Osteocyte (in vitro differentiated cells): ENCODE data around the gene PGAM5. TPM values are rescaled to one million over a fixed set of nuclear protein-coding genes. Genes with fewer than 3 reads are reported as not detected.

Experiments used
- DNase-seq: peaks from one replicate; pipeline ENCODE4 v3.0.0; 2021; ENCODE audit warnings: mixed read lengths; ENCODE audit not compliant: unreplicated experiment; ENCODE audit errors: extremely low spot score
- H3K27ac Mint-ChIP-seq: one replicate; pipeline ENCODE4 v1.8.0; 2021; ENCODE audit warnings: mild to moderate bottlenecking, mixed read lengths; ENCODE audit not compliant: unreplicated experiment
- H3K27me3 Mint-ChIP-seq: one replicate; pipeline ENCODE4 v1.8.0; 2021; ENCODE audit warnings: mixed read lengths; ENCODE audit not compliant: unreplicated experiment
- H3K36me3 Mint-ChIP-seq: one replicate; pipeline ENCODE4 v1.8.0; 2021; ENCODE audit warnings: mixed read lengths; ENCODE audit not compliant: unreplicated experiment
- H3K4me1 Mint-ChIP-seq: one replicate; pipeline ENCODE4 v1.8.0; 2021; ENCODE audit warnings: mixed read lengths; ENCODE audit not compliant: unreplicated experiment
- H3K4me3 Mint-ChIP-seq: one replicate; pipeline ENCODE4 v1.8.0; 2021; ENCODE audit warnings: mild to moderate bottlenecking, moderate library complexity, mixed read lengths; ENCODE audit not compliant: unreplicated experiment
- H3K9me3 Mint-ChIP-seq: one replicate; pipeline ENCODE4 v1.8.0; 2021; ENCODE audit warnings: mixed read lengths; ENCODE audit not compliant: unreplicated experiment
- CTCF ChIP-seq: fragments of 200-600 bp; sonication (generic); IDR thresholded peaks from 2 replicates; pipeline ENCODE4 v1.5.0; 2021; ENCODE audit warnings: antibody characterized with exemption, mild to moderate bottlenecking, moderate library complexity
- total RNA-seq: library from RNA; stranded (reverse); gene quantifications from 2 replicates; pipeline ENCODE4 v1.2.1, GENCODE V29; 2021

The PGAM5 gene
- total RNA-seq, 1 donor from 2014 or later = 24.5 TPM

GRCh38 chr12:132731574-132731973 lies 20.9 kb downstream of the PGAM5 start:
- no peak overlapping the region for H3K4me3 Mint-ChIP-seq
- H3K36me3 Mint-ChIP-seq = peaks cover 59% of the 10 kb centered on the region
- no peak overlapping the region for H3K27ac Mint-ChIP-seq
- H3K27me3 Mint-ChIP-seq = no peaks in the 10 kb centered on the region
- TF ChIP-seq CTCF = no peak
- H3K9me3 Mint-ChIP-seq = no peaks in the 10 kb centered on the region
- no peak for DNase-seq
- H3K4me1 Mint-ChIP-seq = peaks cover 12% of the 10 kb centered on the region

GRCh38 chr12:132734206-132734605 lies 23.6 kb downstream of the PGAM5 start:
- Mint-ChIP-seq H3K9me3 (no peaks in the 10 kb centered on the region), H3K36me3 (peaks cover 56% of the 10 kb centered on the region), H3K4me1 (peaks cover 12% of the 10 kb centered on the region), H3K4me3 (no peak overlapping the region), H3K27ac (peak overlapping the region; percentile 12), H3K27me3 (no peaks in the 10 kb centered on the region)
- no peak for DNase-seq
- TF ChIP-seq CTCF = no peak

GRCh38 chr12:132735496-132735895 lies 24.9 kb downstream of the PGAM5 start:
- Mint-ChIP-seq H3K36me3 (peaks cover 61% of the 10 kb centered on the region), H3K27me3 (no peaks in the 10 kb centered on the region), H3K9me3 (no peaks in the 10 kb centered on the region), H3K4me3 (no peak overlapping the region), H3K27ac (peak overlapping the region; percentile 50), H3K4me1 (peaks cover 12% of the 10 kb centered on the region)
- TF ChIP-seq CTCF = no peak
- no peak for DNase-seq

GRCh38 chr12:132736378-132736777 lies 25.7 kb downstream of the PGAM5 start:
- H3K4me3 Mint-ChIP-seq = no peak overlapping the region
- no peaks in the 10 kb centered on the region for H3K27me3 Mint-ChIP-seq
- H3K27ac Mint-ChIP-seq = no peak overlapping the region
- H3K36me3 Mint-ChIP-seq = peaks cover 62% of the 10 kb centered on the region
- DNase-seq = no peak
- H3K4me1 Mint-ChIP-seq = peaks cover 12% of the 10 kb centered on the region
- H3K9me3 Mint-ChIP-seq = no peaks in the 10 kb centered on the region
- no peak for TF ChIP-seq CTCF

GRCh38 chr12:132736913-132737312 lies 26.3 kb downstream of the PGAM5 start:
- DNase-seq = no peak
- Mint-ChIP-seq H3K4me3 (no peak overlapping the region), H3K27ac (no peak overlapping the region), H3K4me1 (peaks cover 12% of the 10 kb centered on the region), H3K9me3 (no peaks in the 10 kb centered on the region), H3K27me3 (no peaks in the 10 kb centered on the region), H3K36me3 (peaks cover 58% of the 10 kb centered on the region)
- TF ChIP-seq CTCF = no peak
